Liver (tissue), 3 donors: ENCODE results near the gene ALPP.

Source experiments
- EGR1 ChIP-seq, 2 donors: IDR thresholded peaks; 2 replicates each; pipeline ENCODE4 v1.6.1; 2016 to 2018; ENCODE audit warnings: antibody characterized with exemption in 2 of 2, low read depth in 2 of 2
- JUND ChIP-seq, 2 donors: IDR thresholded peaks; 2 replicates each; pipeline ENCODE4 v1.6.1; 2016; ENCODE audit warnings: antibody characterized with exemption in 2 of 2
- RAD21 ChIP-seq, 2 donors: IDR thresholded peaks; 2 replicates each; pipeline ENCODE4 v1.6.1; 2016; ENCODE audit warnings: antibody characterized with exemption in 2 of 2, mild to moderate bottlenecking in 2 of 2
- SP1 ChIP-seq: IDR thresholded peaks from 2 replicates; pipeline ENCODE4 v1.6.1; 2018; ENCODE audit warnings: antibody characterized with exemption, mild to moderate bottlenecking
- TAF1 ChIP-seq: conservative IDR thresholded peaks from 2 replicates; pipeline ENCODE4 v1.6.1; 2016; ENCODE audit warnings: antibody characterized with exemption, mild to moderate bottlenecking
- YY1 ChIP-seq: IDR thresholded peaks from 2 replicates; pipeline ENCODE4 v1.6.1; 2016; ENCODE audit warnings: antibody characterized with exemption, mild to moderate bottlenecking
- TF ChIP-seq, protein P1 (sequence below): IDR thresholded peaks from 2 replicates; pipeline ENCODE4 v1.6.1; 2016; ENCODE audit warnings: antibody characterized with exemption
- TF ChIP-seq, protein P2 (sequence below): fragments of 150-350 bp; IDR thresholded peaks from 2 replicates; pipeline ENCODE4 v1.5.1; 2017; ENCODE audit warnings: improper control_type of control experiment, low read depth, low read length; ENCODE audit not compliant: missing input control
- TF ChIP-seq, protein P3 (sequence below): IDR thresholded peaks from 2 replicates; pipeline ENCODE4 v1.6.1; 2016; ENCODE audit warnings: antibody characterized with exemption
- TF ChIP-seq, protein P4 (sequence below): IDR thresholded peaks from 2 replicates; pipeline ENCODE4 v1.6.1; 2016; ENCODE audit warnings: antibody characterized with exemption
- TF ChIP-seq, protein P5 (sequence below): IDR thresholded peaks from 2 replicates; pipeline ENCODE4 v1.6.1; 2016; ENCODE audit warnings: antibody characterized with exemption, mild to moderate bottlenecking
- donor health status: healthy.
- donor health status: healthy.

DNA sequence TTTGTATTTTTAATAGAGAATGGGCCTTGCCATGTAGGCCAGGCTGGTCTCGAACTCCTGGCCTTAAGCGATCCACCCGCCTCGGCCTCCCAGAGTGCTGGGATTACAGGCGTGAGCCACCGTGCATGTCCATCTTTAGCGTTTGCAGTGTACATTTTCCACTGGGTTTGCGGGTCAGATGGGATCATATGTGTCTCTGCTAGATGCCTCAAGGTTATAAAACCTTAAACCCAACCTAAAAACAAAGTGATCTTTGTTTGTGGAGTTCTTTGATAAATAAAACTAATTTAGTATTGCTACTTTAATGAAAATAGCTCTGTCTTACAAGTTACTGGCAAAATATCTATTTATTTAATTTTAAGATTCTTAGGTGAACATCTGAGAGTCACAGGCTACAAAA, 15.0 kb downstream of the ALPP start:
- TF ChIP-seq, protein P1, sequence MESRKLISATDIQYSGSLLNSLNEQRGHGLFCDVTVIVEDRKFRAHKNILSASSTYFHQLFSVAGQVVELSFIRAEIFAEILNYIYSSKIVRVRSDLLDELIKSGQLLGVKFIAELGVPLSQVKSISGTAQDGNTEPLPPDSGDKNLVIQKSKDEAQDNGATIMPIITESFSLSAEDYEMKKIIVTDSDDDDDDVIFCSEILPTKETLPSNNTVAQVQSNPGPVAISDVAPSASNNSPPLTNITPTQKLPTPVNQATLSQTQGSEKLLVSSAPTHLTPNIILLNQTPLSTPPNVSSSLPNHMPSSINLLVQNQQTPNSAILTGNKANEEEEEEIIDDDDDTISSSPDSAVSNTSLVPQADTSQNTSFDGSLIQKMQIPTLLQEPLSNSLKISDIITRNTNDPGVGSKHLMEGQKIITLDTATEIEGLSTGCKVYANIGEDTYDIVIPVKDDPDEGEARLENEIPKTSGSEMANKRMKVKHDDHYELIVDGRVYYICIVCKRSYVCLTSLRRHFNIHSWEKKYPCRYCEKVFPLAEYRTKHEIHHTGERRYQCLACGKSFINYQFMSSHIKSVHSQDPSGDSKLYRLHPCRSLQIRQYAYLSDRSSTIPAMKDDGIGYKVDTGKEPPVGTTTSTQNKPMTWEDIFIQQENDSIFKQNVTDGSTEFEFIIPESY, result no peak
- TF ChIP-seq, protein P2, sequence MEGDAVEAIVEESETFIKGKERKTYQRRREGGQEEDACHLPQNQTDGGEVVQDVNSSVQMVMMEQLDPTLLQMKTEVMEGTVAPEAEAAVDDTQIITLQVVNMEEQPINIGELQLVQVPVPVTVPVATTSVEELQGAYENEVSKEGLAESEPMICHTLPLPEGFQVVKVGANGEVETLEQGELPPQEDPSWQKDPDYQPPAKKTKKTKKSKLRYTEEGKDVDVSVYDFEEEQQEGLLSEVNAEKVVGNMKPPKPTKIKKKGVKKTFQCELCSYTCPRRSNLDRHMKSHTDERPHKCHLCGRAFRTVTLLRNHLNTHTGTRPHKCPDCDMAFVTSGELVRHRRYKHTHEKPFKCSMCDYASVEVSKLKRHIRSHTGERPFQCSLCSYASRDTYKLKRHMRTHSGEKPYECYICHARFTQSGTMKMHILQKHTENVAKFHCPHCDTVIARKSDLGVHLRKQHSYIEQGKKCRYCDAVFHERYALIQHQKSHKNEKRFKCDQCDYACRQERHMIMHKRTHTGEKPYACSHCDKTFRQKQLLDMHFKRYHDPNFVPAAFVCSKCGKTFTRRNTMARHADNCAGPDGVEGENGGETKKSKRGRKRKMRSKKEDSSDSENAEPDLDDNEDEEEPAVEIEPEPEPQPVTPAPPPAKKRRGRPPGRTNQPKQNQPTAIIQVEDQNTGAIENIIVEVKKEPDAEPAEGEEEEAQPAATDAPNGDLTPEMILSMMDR, result no peak
- no peak for TF ChIP-seq JUND (IDR thresholded peaks at IDR 0.05)
- TF ChIP-seq SP1, result no peak
- TF ChIP-seq RAD21 (IDR thresholded peaks at IDR 0.05), result no peak
- TF ChIP-seq YY1, result no peak
- TF ChIP-seq, protein P3, sequence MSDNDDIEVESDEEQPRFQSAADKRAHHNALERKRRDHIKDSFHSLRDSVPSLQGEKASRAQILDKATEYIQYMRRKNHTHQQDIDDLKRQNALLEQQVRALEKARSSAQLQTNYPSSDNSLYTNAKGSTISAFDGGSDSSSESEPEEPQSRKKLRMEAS, result no peak
- no peak for TF ChIP-seq TAF1
- TF ChIP-seq EGR1 (IDR thresholded peaks at IDR 0.05; ENCODE audit: low read depth in 2 of 2), result no peak
- TF ChIP-seq, protein P4, sequence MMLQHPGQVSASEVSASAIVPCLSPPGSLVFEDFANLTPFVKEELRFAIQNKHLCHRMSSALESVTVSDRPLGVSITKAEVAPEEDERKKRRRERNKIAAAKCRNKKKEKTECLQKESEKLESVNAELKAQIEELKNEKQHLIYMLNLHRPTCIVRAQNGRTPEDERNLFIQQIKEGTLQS, result no peak
- TF ChIP-seq, protein P5, sequence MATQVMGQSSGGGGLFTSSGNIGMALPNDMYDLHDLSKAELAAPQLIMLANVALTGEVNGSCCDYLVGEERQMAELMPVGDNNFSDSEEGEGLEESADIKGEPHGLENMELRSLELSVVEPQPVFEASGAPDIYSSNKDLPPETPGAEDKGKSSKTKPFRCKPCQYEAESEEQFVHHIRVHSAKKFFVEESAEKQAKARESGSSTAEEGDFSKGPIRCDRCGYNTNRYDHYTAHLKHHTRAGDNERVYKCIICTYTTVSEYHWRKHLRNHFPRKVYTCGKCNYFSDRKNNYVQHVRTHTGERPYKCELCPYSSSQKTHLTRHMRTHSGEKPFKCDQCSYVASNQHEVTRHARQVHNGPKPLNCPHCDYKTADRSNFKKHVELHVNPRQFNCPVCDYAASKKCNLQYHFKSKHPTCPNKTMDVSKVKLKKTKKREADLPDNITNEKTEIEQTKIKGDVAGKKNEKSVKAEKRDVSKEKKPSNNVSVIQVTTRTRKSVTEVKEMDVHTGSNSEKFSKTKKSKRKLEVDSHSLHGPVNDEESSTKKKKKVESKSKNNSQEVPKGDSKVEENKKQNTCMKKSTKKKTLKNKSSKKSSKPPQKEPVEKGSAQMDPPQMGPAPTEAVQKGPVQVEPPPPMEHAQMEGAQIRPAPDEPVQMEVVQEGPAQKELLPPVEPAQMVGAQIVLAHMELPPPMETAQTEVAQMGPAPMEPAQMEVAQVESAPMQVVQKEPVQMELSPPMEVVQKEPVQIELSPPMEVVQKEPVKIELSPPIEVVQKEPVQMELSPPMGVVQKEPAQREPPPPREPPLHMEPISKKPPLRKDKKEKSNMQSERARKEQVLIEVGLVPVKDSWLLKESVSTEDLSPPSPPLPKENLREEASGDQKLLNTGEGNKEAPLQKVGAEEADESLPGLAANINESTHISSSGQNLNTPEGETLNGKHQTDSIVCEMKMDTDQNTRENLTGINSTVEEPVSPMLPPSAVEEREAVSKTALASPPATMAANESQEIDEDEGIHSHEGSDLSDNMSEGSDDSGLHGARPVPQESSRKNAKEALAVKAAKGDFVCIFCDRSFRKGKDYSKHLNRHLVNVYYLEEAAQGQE, result no peak
